Esophagus muscularis mucosa (tissue), 3 donors: ENCODE measurements around the gene MAL.

Source experiments
- CTCF ChIP-seq, 3 experiments: fragments of 200-600 bp in 2 of 3; fragments of 450-650 bp in 1 of 3; sonication (generic) in 2 of 3; IDR thresholded peaks; one replicate each; pipeline ENCODE4 v1.5.1; 2017 to 2019; ENCODE audit warnings: antibody characterized with exemption in 3 of 3, mild to moderate bottlenecking in 2 of 3, moderate library complexity in 1 of 3
- POLR2A ChIP-seq: fragments of 450-650 bp; IDR thresholded peaks from one replicate; pipeline ENCODE4 v1.6.1; 2017; ENCODE audit warnings: antibody characterized with exemption, moderate library complexity, mild to moderate bottlenecking, low read depth

DNA sequence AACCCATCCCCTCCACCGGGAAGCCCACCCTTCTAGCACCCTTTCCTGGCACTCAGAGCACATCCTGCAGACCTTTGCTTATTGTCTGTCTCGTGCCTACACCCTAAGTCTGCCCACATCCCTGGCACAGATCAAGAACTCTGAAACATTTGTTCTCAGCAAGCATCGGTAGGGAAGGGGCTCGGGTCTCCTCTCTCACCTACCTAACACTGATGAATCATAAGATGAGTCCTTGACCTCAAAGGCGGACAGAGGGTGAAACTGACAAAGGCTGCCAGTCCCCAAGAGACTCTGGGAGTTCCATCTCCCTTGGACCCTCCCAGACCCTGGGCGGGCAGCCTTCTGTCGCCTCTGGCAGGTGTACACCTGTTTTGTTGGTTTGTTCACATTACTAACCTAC, 9.3 kb downstream of the MAL start:
- TF ChIP-seq CTCF (IDR thresholded peaks at IDR 0.05) (no peak), POLR2A (no peak)
